HepG2 (cell line): Measurements from ENCODE around the gene TRIM66. TPM values are rescaled to one million over a fixed set of nuclear protein-coding genes. Genes with fewer than 3 reads are reported as not detected.
A peak's percentile ranks its signal among the peaks of the same experiment; 100 is the strongest.

Source experiments
- ATF7-NPFF ChIP-seq: sonication (generic); formaldehyde crosslinking; IDR thresholded peaks from 2 replicates; pipeline ENCODE4 v1.8.1; 2023; ENCODE audit warnings: mild to moderate bottlenecking, low read depth, missing genetic modification reagents, moderate library complexity
- BHLHE40 ChIP-seq: IDR thresholded peaks from 2 replicates; pipeline ENCODE4 v1.6.1; 2011; ENCODE audit warnings: low read length, improper control_type of control experiment
- CBFB ChIP-seq: sonication (generic); formaldehyde crosslinking; IDR thresholded peaks from 2 replicates; pipeline ENCODE4 v1.4.0; 2020; ENCODE audit warnings: missing genetic modification reagents
- GFI1 ChIP-seq: sonication (generic); formaldehyde crosslinking; IDR thresholded peaks from 2 replicates; pipeline ENCODE4 v1.5.0; 2020; ENCODE audit warnings: missing genetic modification reagents, mild to moderate bottlenecking, borderline replicate concordance
- HMG20A ChIP-seq: IDR thresholded peaks from 2 replicates; pipeline ENCODE4 v1.6.1; 2016; ENCODE audit warnings: borderline replicate concordance
- NFKB2 ChIP-seq: sonication (generic); formaldehyde crosslinking; IDR thresholded peaks from 2 replicates; pipeline ENCODE4 v1.4.0; 2020; ENCODE audit warnings: missing genetic modification reagents, borderline replicate concordance
- SATB2 ChIP-seq: sonication (generic); formaldehyde crosslinking; IDR thresholded peaks from 2 replicates; pipeline ENCODE4 v1.5.0; 2020; ENCODE audit warnings: missing genetic modification reagents
- TAF1 ChIP-seq: sonication (generic); formaldehyde crosslinking; IDR thresholded peaks from 2 replicates; pipeline ENCODE4 v1.4.0; 2020; ENCODE audit warnings: missing genetic modification reagents
- XBP1 ChIP-seq: sonication (generic); formaldehyde crosslinking; IDR thresholded peaks from 2 replicates; pipeline ENCODE4 v1.5.0; 2020; ENCODE audit warnings: missing genetic modification reagents
- ZIK1 ChIP-seq: sonication (generic); formaldehyde crosslinking; IDR thresholded peaks from 2 replicates; pipeline ENCODE4 v1.5.0; 2020; ENCODE audit warnings: mild to moderate bottlenecking, low read depth, missing genetic modification reagents, borderline replicate concordance
- ZMAT3 ChIP-seq: sonication (generic); formaldehyde crosslinking; conservative IDR thresholded peaks from 2 replicates; pipeline ENCODE4 v1.7.0; 2021; ENCODE audit warnings: missing genetic modification reagents
- ZNF225 ChIP-seq: sonication (generic); formaldehyde crosslinking; IDR thresholded peaks from 2 replicates; pipeline ENCODE4 v1.4.0; 2020; ENCODE audit warnings: mild to moderate bottlenecking, missing genetic modification reagents
- ZNF335 ChIP-seq: sonication (generic); formaldehyde crosslinking; IDR thresholded peaks from 2 replicates; pipeline ENCODE4 v1.4.0; 2020; ENCODE audit warnings: missing genetic modification reagents
- ZNF468 ChIP-seq: sonication (generic); formaldehyde crosslinking; IDR thresholded peaks from 2 replicates; pipeline ENCODE4 v1.8.0; 2022; ENCODE audit warnings: mild to moderate bottlenecking, moderate library complexity, missing genetic modification reagents
- ZNF780A ChIP-seq: sonication (generic); formaldehyde crosslinking; IDR thresholded peaks from 2 replicates; pipeline ENCODE4 v1.8.0; 2022; ENCODE audit warnings: mild to moderate bottlenecking, missing genetic modification reagents, moderate library complexity
- polyA plus RNA-seq, 8 experiments: library from polyadenylated mRNA; depleted of rRNA in 3 of 8; stranded (reverse) in 7 of 8; unstranded in 1 of 8; fragments of >200 nt; fragmentation: Illumina TruSeq in 4 of 8; extraction: Trizol in 4 of 8; gene quantifications; 2 replicates each; pipeline versions ENCODE4 v1.2.1 to v1.2.3, GENCODE V29; 2011 to 2016; ENCODE audit warnings: low read depth in 4 of 8, missing spikeins in 1 of 8, mixed read lengths in 1 of 8; ENCODE audit not compliant: insufficient read depth in 1 of 8
- total RNA-seq, 5 experiments: library from RNA; depleted of rRNA; stranded (reverse); fragments of >200 nt; fragmentation: Illumina TruSeq; extraction: Trizol; gene quantifications; 2 replicates each; pipeline ENCODE4 v1.2.3, GENCODE V29; 2016; ENCODE audit warnings: low read depth in 1 of 5
- TF ChIP-seq, protein P1 (sequence below): sonication (generic); formaldehyde crosslinking; IDR thresholded peaks from 2 replicates; pipeline ENCODE4 v1.4.0; 2020; ENCODE audit warnings: mild to moderate bottlenecking, low read depth, missing genetic modification reagents
- TF ChIP-seq, protein P2 (sequence below): IDR thresholded peaks from 2 replicates; pipeline ENCODE4 v1.6.1; 2016; ENCODE audit warnings: missing compliant biosample characterization, missing genetic modification reagents, borderline replicate concordance
- TF ChIP-seq, protein P3 (sequence below): sonication (generic); formaldehyde crosslinking; IDR thresholded peaks from 2 replicates; pipeline ENCODE4 v1.5.0; 2020; ENCODE audit warnings: missing genetic modification reagents
- TF ChIP-seq, protein P4 (sequence below): sonication (generic); formaldehyde crosslinking; IDR thresholded peaks from 2 replicates; pipeline ENCODE4 v1.5.0; 2020; ENCODE audit warnings: mild to moderate bottlenecking, missing genetic modification reagents
- TF ChIP-seq, protein P5 (sequence below), 2 experiments: fragments of 450-650 bp in 1 of 2; sonication (generic) in 1 of 2; formaldehyde crosslinking; IDR thresholded peaks; 2 replicates each; pipeline versions ENCODE4 v1.5.0 to v1.8.0; 2020 to 2022; ENCODE audit warnings: mild to moderate bottlenecking in 1 of 2, missing genetic modification reagents in 1 of 2

The TRIM66 gene
- total and polyA plus RNA-seq, 2 of the 13 experiments (the other 11 are each of a cell fraction or from before 2014, with no cell fraction given) = 4.9 to 6.1 TPM

DNA sequence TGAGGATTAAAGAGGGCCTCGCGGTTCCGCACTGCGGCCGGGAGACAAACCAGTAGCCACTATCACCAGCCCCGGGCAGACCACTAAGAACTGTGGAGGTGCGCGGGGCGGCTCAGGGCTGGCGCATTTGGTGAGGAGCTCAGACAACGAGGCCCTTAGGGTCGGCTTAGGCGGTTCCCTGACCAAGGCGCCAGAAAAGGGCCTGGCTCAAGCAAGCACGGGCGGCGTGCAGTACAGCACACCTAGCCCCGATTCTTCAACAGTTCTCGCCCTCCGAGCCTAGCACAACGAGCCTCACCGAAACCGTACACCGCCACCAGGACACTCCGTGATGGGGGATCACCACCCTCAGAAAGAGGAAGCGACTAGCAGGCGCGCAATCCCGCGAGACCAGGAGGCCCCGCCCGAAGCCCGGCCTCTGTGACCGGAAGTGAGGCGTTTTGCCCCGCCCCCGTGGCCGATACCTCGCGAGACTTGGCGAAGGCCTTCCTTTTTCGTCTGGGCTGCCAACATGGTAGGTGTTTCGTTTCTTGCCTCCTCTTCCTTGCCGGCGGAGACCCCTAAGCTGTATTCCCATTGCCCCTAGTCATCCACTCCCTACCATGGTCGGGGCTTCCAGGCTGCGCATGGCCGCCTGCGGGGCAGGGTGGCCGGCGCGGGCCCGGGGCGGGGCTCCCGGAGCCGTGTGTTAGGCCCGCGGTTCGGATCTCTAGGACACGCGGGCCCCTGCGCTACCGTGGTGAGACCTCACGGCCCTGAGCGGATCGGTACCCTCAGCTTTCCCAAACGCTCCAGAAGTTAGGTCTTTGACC, at the start of gene TRIM66, which contains the start of gene RPL27A (continued):
- TF ChIP-seq SATB2 (CRISPR knock-in tag) (peak; percentile 31; the same call in 1 of the 2 replicates), ZNF780A (CRISPR knock-in tag) (no peak), ZNF335 (CRISPR knock-in tag) (peak; percentile 40; the same call in 1 of the 2 replicates), BHLHE40 (no peak), TAF1 (CRISPR knock-in tag) (peak; percentile 97), ZMAT3 (peak; percentile 86), ZNF225 (CRISPR knock-in tag) (0 out of 2 replicates have a peak, but pooled peaks have one; percentile 66), HMG20A (CRISPR knock-in tag) (no peak), XBP1 (CRISPR knock-in tag) (no peak), CBFB (CRISPR knock-in tag) (no peak), ATF7-NPFF (CRISPR knock-in tag) (peak; percentile 49; the same call in 1 of the 2 replicates), GFI1 (CRISPR knock-in tag) (no peak), ZIK1 (no peak), ZNF468 (no peak), NFKB2 (CRISPR knock-in tag) (peak; percentile 43; the same call in 1 of the 2 replicates)
- TF ChIP-seq, protein P1, sequence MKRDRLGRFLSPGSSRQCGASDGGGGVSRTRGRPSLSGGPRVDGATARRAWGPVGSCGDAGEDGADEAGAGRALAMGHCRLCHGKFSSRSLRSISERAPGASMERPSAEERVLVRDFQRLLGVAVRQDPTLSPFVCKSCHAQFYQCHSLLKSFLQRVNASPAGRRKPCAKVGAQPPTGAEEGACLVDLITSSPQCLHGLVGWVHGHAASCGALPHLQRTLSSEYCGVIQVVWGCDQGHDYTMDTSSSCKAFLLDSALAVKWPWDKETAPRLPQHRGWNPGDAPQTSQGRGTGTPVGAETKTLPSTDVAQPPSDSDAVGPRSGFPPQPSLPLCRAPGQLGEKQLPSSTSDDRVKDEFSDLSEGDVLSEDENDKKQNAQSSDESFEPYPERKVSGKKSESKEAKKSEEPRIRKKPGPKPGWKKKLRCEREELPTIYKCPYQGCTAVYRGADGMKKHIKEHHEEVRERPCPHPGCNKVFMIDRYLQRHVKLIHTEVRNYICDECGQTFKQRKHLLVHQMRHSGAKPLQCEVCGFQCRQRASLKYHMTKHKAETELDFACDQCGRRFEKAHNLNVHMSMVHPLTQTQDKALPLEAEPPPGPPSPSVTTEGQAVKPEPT (CRISPR knock-in tag) = no peak
- TF ChIP-seq, protein P2, sequence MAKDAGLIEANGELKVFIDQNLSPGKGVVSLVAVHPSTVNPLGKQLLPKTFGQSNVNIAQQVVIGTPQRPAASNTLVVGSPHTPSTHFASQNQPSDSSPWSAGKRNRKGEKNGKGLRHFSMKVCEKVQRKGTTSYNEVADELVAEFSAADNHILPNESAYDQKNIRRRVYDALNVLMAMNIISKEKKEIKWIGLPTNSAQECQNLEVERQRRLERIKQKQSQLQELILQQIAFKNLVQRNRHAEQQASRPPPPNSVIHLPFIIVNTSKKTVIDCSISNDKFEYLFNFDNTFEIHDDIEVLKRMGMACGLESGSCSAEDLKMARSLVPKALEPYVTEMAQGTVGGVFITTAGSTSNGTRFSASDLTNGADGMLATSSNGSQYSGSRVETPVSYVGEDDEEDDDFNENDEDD (CRISPR knock-in tag) = no peak; the same call in 1 of the 2 replicates
- TF ChIP-seq, protein P3, sequence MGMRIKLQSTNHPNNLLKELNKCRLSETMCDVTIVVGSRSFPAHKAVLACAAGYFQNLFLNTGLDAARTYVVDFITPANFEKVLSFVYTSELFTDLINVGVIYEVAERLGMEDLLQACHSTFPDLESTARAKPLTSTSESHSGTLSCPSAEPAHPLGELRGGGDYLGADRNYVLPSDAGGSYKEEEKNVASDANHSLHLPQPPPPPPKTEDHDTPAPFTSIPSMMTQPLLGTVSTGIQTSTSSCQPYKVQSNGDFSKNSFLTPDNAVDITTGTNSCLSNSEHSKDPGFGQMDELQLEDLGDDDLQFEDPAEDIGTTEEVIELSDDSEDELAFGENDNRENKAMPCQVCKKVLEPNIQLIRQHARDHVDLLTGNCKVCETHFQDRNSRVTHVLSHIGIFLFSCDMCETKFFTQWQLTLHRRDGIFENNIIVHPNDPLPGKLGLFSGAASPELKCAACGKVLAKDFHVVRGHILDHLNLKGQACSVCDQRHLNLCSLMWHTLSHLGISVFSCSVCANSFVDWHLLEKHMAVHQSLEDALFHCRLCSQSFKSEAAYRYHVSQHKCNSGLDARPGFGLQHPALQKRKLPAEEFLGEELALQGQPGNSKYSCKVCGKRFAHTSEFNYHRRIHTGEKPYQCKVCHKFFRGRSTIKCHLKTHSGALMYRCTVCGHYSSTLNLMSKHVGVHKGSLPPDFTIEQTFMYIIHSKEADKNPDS (CRISPR knock-in tag) = peak; percentile 55; the same call in 1 of the 2 replicates
- TF ChIP-seq, protein P4, sequence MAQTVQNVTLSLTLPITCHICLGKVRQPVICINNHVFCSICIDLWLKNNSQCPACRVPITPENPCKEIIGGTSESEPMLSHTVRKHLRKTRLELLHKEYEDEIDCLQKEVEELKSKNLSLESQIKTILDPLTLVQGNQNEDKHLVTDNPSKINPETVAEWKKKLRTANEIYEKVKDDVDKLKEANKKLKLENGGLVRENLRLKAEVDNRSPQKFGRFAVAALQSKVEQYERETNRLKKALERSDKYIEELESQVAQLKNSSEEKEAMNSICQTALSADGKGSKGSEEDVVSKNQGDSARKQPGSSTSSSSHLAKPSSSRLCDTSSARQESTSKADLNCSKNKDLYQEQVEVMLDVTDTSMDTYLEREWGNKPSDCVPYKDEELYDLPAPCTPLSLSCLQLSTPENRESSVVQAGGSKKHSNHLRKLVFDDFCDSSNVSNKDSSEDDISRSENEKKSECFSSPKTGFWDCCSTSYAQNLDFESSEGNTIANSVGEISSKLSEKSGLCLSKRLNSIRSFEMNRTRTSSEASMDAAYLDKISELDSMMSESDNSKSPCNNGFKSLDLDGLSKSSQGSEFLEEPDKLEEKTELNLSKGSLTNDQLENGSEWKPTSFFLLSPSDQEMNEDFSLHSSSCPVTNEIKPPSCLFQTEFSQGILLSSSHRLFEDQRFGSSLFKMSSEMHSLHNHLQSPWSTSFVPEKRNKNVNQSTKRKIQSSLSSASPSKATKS (CRISPR knock-in tag) = 0 out of 2 replicates have a peak, but pooled peaks have one; percentile 43
- TF ChIP-seq, protein P5, sequence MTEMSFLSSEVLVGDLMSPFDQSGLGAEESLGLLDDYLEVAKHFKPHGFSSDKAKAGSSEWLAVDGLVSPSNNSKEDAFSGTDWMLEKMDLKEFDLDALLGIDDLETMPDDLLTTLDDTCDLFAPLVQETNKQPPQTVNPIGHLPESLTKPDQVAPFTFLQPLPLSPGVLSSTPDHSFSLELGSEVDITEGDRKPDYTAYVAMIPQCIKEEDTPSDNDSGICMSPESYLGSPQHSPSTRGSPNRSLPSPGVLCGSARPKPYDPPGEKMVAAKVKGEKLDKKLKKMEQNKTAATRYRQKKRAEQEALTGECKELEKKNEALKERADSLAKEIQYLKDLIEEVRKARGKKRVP (CRISPR knock-in tag; IDR thresholded peaks at IDR 0.05) = 0 out of 4 replicates have a peak, but pooled peaks of 1 of the 2 experiments have one; percentile 28
